ENCODE results near the gene TCF25.

The TCF25 gene

GRCh38 chr16:89843409-89844350, 29.7 kb upstream of the TCF25 start:
- no peak overlapping the region for H3K4me3 ChIP-seq (ENCODE audit: low read depth, low read length)
- TF ChIP-seq, protein P1, sequence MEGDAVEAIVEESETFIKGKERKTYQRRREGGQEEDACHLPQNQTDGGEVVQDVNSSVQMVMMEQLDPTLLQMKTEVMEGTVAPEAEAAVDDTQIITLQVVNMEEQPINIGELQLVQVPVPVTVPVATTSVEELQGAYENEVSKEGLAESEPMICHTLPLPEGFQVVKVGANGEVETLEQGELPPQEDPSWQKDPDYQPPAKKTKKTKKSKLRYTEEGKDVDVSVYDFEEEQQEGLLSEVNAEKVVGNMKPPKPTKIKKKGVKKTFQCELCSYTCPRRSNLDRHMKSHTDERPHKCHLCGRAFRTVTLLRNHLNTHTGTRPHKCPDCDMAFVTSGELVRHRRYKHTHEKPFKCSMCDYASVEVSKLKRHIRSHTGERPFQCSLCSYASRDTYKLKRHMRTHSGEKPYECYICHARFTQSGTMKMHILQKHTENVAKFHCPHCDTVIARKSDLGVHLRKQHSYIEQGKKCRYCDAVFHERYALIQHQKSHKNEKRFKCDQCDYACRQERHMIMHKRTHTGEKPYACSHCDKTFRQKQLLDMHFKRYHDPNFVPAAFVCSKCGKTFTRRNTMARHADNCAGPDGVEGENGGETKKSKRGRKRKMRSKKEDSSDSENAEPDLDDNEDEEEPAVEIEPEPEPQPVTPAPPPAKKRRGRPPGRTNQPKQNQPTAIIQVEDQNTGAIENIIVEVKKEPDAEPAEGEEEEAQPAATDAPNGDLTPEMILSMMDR (IDR thresholded peaks at IDR 0.05; ENCODE audit: low read depth, low read length), result no peak

DNA sequence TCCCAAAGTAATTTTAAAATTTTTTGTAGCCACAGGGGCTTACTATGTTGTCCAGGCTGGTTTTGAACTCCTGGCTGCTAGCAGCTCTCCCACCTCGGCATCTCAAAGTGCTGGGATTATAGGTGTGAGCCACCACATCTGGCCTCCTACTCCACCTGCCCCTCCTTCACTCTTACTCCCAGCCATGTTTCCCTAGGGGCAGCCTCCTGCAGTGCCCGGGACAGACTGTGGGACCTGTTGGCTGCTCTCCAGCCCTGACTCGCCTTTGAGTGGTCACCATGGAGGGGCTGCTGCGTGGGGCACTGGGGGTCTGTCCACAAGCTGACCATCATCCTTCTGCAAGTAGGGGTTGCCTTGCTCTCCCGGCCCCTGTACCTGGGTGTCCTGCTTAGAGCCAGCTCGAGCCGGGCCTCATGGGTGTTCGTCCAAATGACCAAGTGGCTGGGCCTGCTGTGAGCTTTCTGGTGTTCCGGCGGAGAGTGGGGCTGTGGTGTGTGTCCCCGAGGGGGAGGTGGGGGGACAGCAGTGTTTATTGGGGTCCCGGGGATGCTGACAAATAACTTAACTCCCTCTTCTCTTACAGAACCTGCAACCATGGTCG, 28.6 kb upstream of the TCF25 start:
- TF ChIP-seq, protein P1 (IDR thresholded peaks at IDR 0.05; ENCODE audit: low read depth, low read length), result no peak
- H3K4me3 ChIP-seq (ENCODE audit: low read depth, low read length), result no peak overlapping the region

DNA sequence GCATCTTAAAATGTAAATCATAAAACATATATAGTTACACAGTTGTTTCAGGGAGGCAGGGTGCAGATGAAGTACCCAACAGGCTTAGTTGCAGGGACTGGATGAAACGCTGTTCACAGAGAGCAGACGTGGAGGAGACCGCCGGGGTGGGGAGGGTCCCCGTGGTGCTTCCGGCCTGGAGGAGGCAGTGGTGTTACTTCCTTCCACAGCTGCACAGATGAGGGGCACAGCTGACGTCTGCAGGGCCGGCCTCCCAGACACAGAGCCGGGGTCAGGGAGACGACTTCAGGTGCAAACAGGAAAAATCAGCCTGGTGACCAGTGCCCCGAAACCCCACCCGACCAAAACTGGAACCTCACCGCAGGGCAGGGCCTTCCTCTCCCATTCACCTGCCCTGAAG, 28.0 kb upstream of the TCF25 start:
- no peak overlapping the region for H3K4me3 ChIP-seq (ENCODE audit: low read depth, low read length)
- TF ChIP-seq, protein P1 (IDR thresholded peaks at IDR 0.05; ENCODE audit: low read depth, low read length), result no peak

GRCh38 chr16:89847051-89847939, 26.1 kb upstream of the TCF25 start:
- TF ChIP-seq, protein P1 (IDR thresholded peaks at IDR 0.05; ENCODE audit: low read depth, low read length), result no peak
- H3K4me3 ChIP-seq (ENCODE audit: low read depth, low read length), result no peak overlapping the region

GRCh38 chr16:89847940-89848297, 25.5 kb upstream of the TCF25 start:
- TF ChIP-seq, protein P1 (IDR thresholded peaks at IDR 0.05; ENCODE audit: low read depth, low read length), result no peak

GRCh38 chr16:89848974-89849373, 24.4 kb upstream of the TCF25 start:
- no peak overlapping the region for H3K4me3 ChIP-seq (ENCODE audit: low read depth, low read length)
- TF ChIP-seq, protein P1 (IDR thresholded peaks at IDR 0.05; ENCODE audit: low read depth, low read length), result no peak

More at GRCh38 chr16:89847940-89848297, 25.5 kb upstream of the TCF25 start:
- H3K4me3 ChIP-seq (ENCODE audit: low read depth, low read length), result no peak overlapping the region
